ENCODE data around the gene SERTAD1. TPM values are rescaled to one million over a fixed set of nuclear protein-coding genes. Genes with fewer than 3 reads are reported as not detected.

Gene SERTAD1
- total RNA-seq, 1 donor from 2014 or later, result 13.8 TPM

GRCh38 chr19:40387155-40387554, 38.6 kb downstream of the SERTAD1 start:
- H3K36me3 Mint-ChIP-seq (ENCODE audit: unreplicated experiment), result no peaks in the 10 kb centered on the region

GRCh38 chr19:40383668-40384248, 42.0 kb downstream of the SERTAD1 start:
- DNase-seq (ENCODE audit: extremely low spot score, unreplicated experiment), result no peak
- Mint-ChIP-seq H3K27me3 (ENCODE audit: unreplicated experiment) (no peaks in the 10 kb centered on the region), H3K4me1 (ENCODE audit: unreplicated experiment) (no peaks in the 10 kb centered on the region), H3K27ac (ENCODE audit: unreplicated experiment) (no peak overlapping the region), H3K4me3 (ENCODE audit: unreplicated experiment) (no peak overlapping the region), H3K9me3 (ENCODE audit: unreplicated experiment) (no peaks in the 10 kb centered on the region), H3K36me3 (ENCODE audit: unreplicated experiment) (no peaks in the 10 kb centered on the region)
- TF ChIP-seq CTCF (IDR thresholded peaks at IDR 0.05), result no peak

More at GRCh38 chr19:40387155-40387554, 38.6 kb downstream of the SERTAD1 start:
- no peak for TF ChIP-seq CTCF (IDR thresholded peaks at IDR 0.05)
- Mint-ChIP-seq H3K4me3 (ENCODE audit: unreplicated experiment) (no peak overlapping the region), H3K9me3 (ENCODE audit: unreplicated experiment) (no peaks in the 10 kb centered on the region), H3K27me3 (ENCODE audit: unreplicated experiment) (no peaks in the 10 kb centered on the region), H3K4me1 (ENCODE audit: unreplicated experiment) (no peaks in the 10 kb centered on the region), H3K27ac (ENCODE audit: unreplicated experiment) (no peak overlapping the region)
- no peak for DNase-seq (ENCODE audit: extremely low spot score, unreplicated experiment)

- Mint-ChIP-seq H3K27me3 (ENCODE audit: unreplicated experiment) (no peaks in the 10 kb centered on the region), H3K9me3 (ENCODE audit: unreplicated experiment) (no peaks in the 10 kb centered on the region), H3K4me1 (ENCODE audit: unreplicated experiment) (no peaks in the 10 kb centered on the region), H3K36me3 (ENCODE audit: unreplicated experiment) (no peaks in the 10 kb centered on the region), H3K4me3 (ENCODE audit: unreplicated experiment) (no peak overlapping the region), H3K27ac (ENCODE audit: unreplicated experiment) (no peak overlapping the region)
- TF ChIP-seq CTCF (IDR thresholded peaks at IDR 0.05), result no peak
- no peak for DNase-seq (ENCODE audit: extremely low spot score, unreplicated experiment)
These were observed 44.5 kb downstream of the SERTAD1 start for GRCh38 chr19:40381321-40381720.

- no peak overlapping the region for H3K4me3 Mint-ChIP-seq (ENCODE audit: unreplicated experiment)
- H3K36me3 Mint-ChIP-seq (ENCODE audit: unreplicated experiment), result no peaks in the 10 kb centered on the region
- no peak for TF ChIP-seq CTCF (IDR thresholded peaks at IDR 0.05)
- no peaks in the 10 kb centered on the region for H3K9me3 Mint-ChIP-seq (ENCODE audit: unreplicated experiment)
- H3K27ac Mint-ChIP-seq (ENCODE audit: unreplicated experiment), result no peak overlapping the region
- DNase-seq (ENCODE audit: extremely low spot score, unreplicated experiment), result no peak
- H3K27me3 Mint-ChIP-seq (ENCODE audit: unreplicated experiment), result no peaks in the 10 kb centered on the region
- no peaks in the 10 kb centered on the region for H3K4me1 Mint-ChIP-seq (ENCODE audit: unreplicated experiment)
These were observed 45.4 kb downstream of the SERTAD1 start for GRCh38 chr19:40380199-40381037.

- H3K4me1 Mint-ChIP-seq (ENCODE audit: unreplicated experiment), result no peaks in the 10 kb centered on the region
- no peaks in the 10 kb centered on the region for H3K27me3 Mint-ChIP-seq (ENCODE audit: unreplicated experiment)
- peaks cover 5% of the 10 kb centered on the region for H3K36me3 Mint-ChIP-seq (ENCODE audit: unreplicated experiment)
- DNase-seq (ENCODE audit: extremely low spot score, unreplicated experiment), result no peak
- H3K9me3 Mint-ChIP-seq (ENCODE audit: unreplicated experiment), result no peaks in the 10 kb centered on the region
- H3K27ac Mint-ChIP-seq (ENCODE audit: unreplicated experiment), result no peak overlapping the region
- no peak overlapping the region for H3K4me3 Mint-ChIP-seq (ENCODE audit: unreplicated experiment)
- TF ChIP-seq CTCF (IDR thresholded peaks at IDR 0.05), result no peak
These were observed 46.2 kb downstream of the SERTAD1 start for GRCh38 chr19:40379446-40380198.
